Measurements from ENCODE around the gene MOB3A. TPM values are rescaled to one million over a fixed set of nuclear protein-coding genes. Genes with fewer than 3 reads are reported as not detected.

The MOB3A gene
- total and polyA plus RNA-seq, 10 of the 15 experiments (the other 5 are each of a cell fraction or from before 2014, with no cell fraction given), result 7.5 to 229 (median 79.4) TPM

- no peak for TF ChIP-seq SPI1 (IDR thresholded peaks at IDR 0.05; ENCODE audit: borderline replicate concordance, insufficient read depth, low read depth, low read length)
- no peak for TF ChIP-seq CTCF (IDR thresholded peaks at IDR 0.05 in 2 of 3, conservative IDR thresholded peaks at IDR 0.05 in 1 of 3; ENCODE audit: control insufficient read depth in 2 of 3, extremely low read depth in 1 of 3, insufficient read depth in 1 of 3, low read depth in 3 of 3, low read length in 3 of 3)
- TF ChIP-seq BMI1 (IDR thresholded peaks at IDR 0.05; ENCODE audit: borderline replicate concordance), result no peak
- TF ChIP-seq POLR2A (IDR thresholded peaks at IDR 0.05; ENCODE audit: low read depth, low read length), result peak; percentile 87
- TF ChIP-seq ELK1 (IDR thresholded peaks at IDR 0.05; ENCODE audit: low read depth, low read length), result no peak
- no peak for TF ChIP-seq ESRRA (IDR thresholded peaks at IDR 0.05; ENCODE audit: low read length)
- TF ChIP-seq MAX (IDR thresholded peaks at IDR 0.05; ENCODE audit: low read depth, low read length), result no peak; the same call in 1 of the 2 replicates
- TF ChIP-seq STAT1 (conservative IDR thresholded peaks at IDR 0.05), result 0 out of 2 replicates have a peak, but pooled peaks have one; percentile 13
- peak; percentile 35; the same call in 1 of the 2 replicates for TF ChIP-seq TBL1XR1 (IDR thresholded peaks at IDR 0.05; ENCODE audit: low read depth, low read length)
- no peak for TF ChIP-seq MTA2 (IDR thresholded peaks at IDR 0.05; ENCODE audit: low read depth)
- no peak for TF ChIP-seq MYB (IDR thresholded peaks at IDR 0.05; ENCODE audit: borderline replicate concordance, low read depth, low read length)
Measured at GRCh38 chr19:2041683-2042484, 54.2 kb downstream of the MOB3A start (continued).

Data from GM12878 (cell line).